Non-pigmented ciliary epithelial cell (primary cell): Measurements from ENCODE around the gene MRPL48.

Experiments
- DNase-seq: peaks from one replicate; pipeline ENCODE4 v3.0.0-alpha.2; 2010; ENCODE audit warnings: low read depth

Gene MRPL48

GRCh38 chr11:73893041-73893440 lies 105.4 kb downstream of the MRPL48 start:
- no peak for DNase-seq

DNA sequence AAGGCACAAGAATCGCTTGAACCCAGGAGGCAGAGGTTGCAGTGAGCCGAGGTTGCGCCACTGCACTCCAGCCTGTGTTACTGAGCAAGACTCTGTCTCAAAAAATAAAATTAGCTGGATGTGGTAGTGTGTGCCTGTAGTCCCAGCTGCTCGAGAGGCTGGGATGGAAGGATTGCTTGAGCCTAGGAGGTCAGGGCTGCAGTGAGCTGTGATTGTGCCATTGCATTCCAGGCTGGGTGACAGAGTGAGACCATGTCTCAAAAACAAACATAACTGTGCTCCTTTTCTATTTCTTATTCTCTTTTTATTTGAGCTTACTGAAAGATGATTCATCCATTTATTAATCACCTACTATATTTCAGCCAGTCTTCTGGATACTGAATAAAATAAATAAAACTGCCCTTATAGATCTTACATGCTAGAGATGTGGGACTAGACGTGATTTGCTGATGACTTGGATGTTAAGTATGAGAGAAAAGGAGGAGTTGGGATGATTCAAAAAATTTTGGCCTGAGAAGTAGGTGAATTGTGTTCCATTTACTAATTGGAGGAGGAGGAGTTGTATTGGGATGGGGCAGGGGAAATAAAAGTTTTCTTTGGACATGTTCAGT lies 107.2 kb downstream of the MRPL48 start:
- DNase-seq: no peak

GRCh38 chr11:73902303-73902702 lies 114.6 kb downstream of the MRPL48 start:
- no peak for DNase-seq

DNA sequence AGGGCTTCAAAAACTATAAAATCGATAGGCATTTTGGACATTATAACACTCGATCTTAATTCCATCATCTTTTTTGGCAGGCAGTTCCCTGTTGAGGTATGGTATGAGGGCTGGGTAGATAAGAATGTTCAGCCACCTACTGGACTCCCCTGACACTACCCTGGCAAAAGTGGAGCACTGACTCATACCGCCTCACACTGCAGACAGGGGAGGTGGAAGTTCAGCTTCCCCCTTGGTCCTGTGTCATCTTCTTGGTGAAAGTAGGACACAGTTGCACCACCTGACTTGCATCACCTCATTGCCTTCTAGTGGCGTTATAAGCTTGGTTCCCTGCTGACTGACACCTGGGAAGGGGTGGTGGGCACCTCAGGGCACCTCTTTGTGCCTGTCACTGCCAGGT lies 119.5 kb downstream of the MRPL48 start:
- no peak for DNase-seq

DNA sequence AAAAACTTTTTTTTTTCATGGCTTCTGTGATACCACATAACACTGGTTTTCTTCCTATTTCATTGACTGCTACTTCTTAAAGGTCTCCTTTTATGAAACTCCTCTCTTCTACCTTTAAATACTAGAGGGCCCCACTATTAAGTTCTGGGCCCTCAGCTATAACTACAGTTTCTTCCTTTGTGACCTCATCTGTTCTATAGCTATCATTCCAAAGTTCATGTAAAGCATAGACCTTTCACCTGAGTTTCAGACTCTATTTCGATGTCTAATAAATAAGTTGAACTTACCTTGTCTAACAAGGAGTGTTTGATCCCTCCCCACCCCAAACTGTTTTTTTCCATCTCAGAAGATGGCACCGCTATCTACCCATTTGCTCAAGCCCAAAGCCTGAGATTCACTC lies 124.4 kb downstream of the MRPL48 start:
- no peak for DNase-seq

GRCh38 chr11:73913472-73913871 lies 125.8 kb downstream of the MRPL48 start:
- no peak for DNase-seq

- no peak for DNase-seq
These were observed 126.6 kb downstream of the MRPL48 start for GRCh38 chr11:73914284-73914683.
